Measurements from ENCODE around the gene RPS6KA1.
"Not testable (repeated sequence)": the region's sequence is repeated elsewhere in the genome, so short reads cannot be mapped to it uniquely, and the experiment has no call there.

RPS6KA1 gene

DNA sequence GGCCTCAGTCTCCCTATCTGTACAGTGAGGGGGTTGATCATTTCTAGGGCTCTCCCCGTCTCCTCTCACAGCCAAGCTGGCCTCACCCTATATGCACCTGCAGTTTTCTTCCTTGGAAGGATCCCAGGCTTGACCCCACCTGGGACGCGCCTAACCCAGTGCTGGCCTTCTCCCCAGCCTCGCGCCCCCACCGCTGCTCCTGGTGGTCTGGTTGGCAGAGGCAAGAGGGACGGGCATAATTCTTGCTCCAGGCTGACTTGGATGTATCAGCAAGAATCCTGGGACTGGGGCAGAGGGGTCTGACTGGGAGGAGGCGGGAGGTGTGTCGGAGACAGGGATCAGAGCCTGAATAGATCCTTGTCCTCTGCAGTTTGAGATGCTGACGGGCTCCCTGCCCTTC, 25.2 kb downstream of the RPS6KA1 start:
- DNase-seq (ENCODE audit: low read depth), result no peak

DNA sequence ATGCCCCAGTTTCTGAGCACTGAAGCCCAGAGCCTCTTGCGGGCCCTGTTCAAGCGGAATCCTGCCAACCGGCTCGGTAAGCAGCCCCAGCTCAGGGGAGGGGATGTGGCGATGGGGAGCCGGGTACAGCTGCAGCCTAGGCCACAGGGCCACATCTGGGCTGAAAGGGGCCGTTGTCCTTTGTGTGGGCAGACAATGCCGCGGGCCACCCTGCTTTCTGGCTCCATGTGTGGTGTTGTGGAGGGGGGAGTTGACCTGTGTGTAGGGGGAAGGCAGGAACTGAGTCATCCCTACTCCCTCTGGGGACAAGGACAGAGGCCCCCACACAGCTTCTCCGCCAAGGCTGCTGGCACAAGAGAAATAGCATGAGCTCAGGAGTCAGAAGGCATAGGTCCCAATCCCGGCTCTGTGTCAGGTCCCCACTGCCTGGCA, 26.0 kb downstream of the RPS6KA1 start:
- DNase-seq (ENCODE audit: low read depth), result no peak

DNA sequence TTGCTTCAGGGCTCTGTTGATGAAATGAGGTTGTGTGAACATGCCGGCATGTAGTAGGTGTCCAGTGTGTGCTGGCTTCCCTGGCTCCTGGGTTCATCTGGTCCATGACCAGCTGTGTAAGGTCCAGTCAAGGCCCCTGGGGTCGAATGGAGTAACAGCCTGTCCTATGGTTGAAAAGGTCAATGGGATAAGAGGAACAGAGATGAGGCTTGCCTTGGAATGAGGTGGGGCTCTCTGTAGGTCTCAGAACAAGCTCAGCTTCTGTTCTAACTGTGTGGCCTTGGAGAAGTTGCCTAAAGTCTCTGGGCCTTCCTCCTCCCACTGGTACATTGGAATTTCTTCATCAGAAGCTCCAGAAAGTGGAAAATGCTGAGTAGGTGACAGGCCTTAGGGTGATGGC, 26.6 kb downstream of the RPS6KA1 start:
- DNase-seq (ENCODE audit: low read depth), result no peak

DNA sequence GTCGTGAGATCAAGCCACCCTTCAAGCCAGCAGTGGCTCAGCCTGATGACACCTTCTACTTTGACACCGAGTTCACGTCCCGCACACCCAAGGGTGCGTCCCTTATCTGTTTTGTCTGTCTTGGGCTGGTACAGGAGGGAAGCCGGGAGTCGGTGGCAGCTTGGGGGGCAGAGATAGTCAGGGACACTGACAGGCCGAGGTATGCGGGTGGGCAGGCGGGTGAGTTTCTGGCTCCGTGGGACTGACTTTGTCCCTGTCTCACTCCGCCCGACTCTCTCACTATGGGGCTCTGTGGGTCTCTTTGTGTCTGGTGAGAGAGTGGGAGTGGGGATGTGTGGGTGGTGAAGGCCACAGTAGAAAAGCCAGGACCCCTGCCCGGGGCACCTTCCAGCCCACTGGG, 27.4 kb downstream of the RPS6KA1 start:
- no peak for DNase-seq (ENCODE audit: low read depth)

DNA sequence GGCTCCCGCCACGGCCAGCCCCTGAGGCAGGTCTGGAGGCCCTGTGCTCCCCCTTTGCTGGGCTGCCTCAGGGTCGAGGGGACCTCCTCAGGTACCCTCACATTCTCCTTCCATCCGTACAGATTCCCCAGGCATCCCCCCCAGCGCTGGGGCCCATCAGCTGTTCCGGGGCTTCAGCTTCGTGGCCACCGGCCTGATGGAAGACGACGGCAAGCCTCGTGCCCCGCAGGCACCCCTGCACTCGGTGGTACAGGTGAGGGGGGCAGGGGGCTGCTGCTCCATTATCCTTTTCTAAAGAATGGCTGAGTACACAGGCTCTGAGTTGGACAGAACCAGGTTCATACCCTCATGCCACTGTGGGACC, 29.1 kb downstream of the RPS6KA1 start:
- DNase-seq (ENCODE audit: low read depth), result no peak

DNA sequence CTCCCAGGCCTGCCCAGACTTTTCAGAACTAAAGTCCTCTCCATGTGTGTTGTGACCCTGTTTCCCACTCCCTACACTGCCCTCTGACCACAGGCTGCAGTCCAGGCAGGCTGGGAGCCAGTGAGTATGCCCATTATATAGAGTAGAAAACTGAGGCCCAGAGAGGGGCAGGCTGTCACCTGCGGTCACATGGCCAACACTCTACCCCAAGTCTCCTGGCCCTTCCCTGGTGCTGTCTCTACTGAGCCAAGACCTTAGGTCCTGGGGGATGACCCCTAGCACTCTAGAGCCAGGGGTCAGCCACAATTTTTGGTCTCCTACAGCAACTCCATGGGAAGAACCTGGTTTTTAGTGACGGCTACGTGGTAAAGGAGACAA, 30.8 kb downstream of the RPS6KA1 start:
- no peak for DNase-seq (ENCODE audit: low read depth)

DNA sequence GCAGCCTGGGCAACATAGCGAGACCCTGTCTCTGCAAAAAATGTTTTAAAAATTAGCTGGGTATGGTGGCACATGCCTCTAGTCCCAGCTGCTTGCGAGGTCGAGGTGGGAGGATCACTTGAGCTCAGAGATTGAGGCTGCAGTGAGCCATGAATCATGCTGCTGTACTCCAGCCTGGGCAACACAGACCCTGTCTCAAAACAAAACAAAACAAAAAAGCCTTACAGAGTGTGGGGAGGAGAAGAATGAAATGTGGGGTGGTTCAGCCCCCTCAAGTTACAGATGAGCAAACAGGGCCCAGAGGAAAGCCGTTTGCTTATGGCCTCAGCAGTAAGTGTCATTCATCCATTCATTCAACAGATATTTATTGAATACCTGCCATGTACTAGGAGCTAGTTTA, 40.7 kb downstream of the RPS6KA1 start:
- no peak for DNase-seq (ENCODE audit: low read depth)

DNA sequence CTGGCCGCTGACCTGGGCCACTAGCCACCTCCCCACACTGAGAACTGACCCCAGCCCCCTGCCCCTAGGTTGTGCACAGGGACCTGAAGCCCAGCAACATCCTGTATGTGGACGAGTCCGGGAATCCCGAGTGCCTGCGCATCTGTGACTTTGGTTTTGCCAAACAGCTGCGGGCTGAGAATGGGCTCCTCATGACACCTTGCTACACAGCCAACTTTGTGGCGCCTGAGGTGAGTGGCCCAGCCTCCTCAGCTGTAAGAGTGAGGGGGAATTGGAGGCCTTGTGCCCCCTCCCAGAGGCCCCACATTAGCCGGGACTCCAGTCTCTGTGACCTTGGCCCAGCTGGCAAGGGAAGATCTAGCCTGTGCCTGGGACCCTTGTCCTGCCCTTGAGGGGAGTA, 41.8 kb downstream of the RPS6KA1 start:
- no peak for DNase-seq (ENCODE audit: low read depth)

DNA sequence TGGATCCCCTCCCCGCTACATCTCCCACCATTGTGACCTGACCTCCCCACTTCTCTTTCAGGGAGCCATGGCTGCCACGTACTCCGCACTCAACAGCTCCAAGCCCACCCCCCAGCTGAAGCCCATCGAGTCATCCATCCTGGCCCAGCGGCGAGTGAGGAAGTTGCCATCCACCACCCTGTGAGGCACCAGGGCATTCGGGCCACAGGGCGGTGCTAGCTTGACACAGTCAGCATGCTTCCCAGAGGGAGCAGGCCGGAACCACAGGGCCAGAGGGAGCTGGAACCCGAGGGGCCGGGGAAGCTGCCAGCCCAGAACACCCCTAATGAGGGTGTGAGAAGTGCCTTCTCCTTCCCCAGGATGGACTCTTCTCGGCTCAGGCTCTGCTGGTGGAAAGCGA, 44.5 kb downstream of the RPS6KA1 start:
- DNase-seq (ENCODE audit: low read depth), result no peak

DNA sequence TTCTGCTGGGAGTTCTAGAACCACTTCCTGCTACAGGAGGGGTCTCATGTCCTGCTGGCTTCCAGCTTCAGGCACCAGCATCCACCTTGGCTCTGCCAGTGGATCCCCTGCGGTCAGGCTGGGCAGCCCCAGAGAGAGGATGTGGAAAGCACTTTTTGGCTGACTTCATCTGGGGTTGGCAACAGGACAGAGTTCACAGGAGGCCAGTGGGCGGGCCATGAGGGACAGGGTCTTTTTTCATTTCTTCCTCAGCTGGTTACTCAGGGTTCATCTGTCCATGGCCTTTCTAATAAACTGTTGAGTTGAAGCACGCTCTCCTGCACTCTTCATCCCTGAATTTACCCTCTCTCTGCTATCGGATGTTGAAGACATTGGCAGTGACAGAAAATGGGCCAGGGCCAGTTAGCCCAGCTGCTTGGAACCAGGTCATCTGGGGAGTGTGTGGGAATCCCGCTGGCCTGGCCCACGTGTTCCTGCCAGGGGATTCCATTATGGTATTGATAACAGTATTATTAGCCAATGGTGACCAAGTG, 45.2 kb downstream of the RPS6KA1 start:
- peak; percentile 13 for DNase-seq (ENCODE audit: low read depth)

DNA sequence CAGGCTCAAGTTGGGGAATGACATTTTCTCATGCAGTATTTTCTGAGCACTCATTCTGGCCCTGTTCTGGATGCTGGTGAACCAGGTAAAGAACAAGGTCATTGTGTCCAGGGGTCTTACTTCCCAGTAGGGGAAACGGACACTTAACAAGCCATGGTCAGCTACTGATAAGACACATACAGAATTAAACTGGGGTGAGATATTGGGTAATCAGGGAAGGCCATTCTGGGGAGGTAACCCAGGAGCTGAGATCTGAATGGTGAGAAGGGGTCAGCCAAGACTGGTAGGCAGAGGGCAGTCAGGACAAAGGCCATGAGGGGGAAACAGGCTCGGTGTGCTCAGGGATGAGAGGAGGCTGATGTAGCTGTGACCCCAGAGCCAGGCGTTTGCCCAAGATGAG, 45.8 kb downstream of the RPS6KA1 start:
- no peak for DNase-seq (ENCODE audit: low read depth)

DNA sequence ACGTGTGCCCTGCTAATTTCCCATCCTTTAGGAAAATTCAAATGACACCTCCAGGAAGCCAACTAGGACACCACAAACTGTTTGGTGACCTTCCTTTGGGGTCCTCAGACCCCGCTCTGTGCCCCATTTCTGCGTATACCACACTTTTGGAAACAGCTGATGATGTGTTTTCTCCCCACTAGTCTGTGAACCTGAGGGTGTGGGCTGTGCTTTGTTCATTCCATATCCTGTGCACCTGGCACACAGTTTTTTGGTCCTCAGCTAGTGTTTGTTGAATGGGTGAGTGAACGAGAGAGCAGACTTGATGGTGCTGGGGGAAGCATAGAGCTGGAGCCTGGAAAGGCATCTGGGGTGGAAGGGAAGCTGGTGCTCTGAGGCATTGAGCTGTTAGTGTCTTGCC, 48.6 kb downstream of the RPS6KA1 start:
- DNase-seq (ENCODE audit: low read depth), result no peak

DNA sequence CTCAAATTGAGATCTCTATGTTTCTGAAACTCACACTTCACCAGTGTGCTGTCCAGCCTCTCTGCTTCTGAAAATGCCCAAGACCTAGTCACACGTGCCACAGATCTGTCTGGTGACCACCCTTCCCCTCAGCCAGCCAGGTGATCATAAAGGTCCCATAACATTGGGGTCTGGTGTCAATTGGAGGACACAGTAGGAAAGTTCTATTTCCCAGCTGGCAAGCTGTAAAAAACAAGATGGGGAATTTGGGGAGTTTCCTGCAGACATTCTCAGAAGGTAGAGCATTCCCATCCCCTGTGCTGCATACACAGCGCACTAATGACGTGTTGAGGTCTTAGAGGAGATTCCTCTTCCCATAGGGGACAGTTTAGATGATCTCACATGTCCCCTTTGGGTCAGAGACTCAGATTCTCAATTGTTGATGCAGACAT, 50.1 kb downstream of the RPS6KA1 start:
- no peak for DNase-seq (ENCODE audit: low read depth)

DNA sequence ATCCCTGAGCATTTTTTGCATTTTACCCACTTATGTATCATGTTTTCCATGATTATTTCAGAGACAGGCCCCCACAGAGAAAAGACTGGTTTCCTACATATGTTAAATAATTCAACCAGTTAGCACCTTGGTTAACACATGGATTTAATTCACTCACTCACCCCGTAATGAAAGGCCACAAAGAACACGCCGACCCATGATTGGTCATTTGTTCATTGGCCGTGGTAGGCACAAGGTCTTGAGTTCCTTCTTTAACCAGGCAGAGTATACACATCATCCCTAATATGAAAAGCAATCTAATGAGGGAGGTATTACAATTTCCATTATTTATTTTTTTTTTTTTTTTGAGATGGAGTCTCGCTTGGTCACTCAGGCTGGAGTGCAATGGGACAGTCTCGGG, 50.6 kb downstream of the RPS6KA1 start:
- no peak for DNase-seq (ENCODE audit: low read depth)

DNA sequence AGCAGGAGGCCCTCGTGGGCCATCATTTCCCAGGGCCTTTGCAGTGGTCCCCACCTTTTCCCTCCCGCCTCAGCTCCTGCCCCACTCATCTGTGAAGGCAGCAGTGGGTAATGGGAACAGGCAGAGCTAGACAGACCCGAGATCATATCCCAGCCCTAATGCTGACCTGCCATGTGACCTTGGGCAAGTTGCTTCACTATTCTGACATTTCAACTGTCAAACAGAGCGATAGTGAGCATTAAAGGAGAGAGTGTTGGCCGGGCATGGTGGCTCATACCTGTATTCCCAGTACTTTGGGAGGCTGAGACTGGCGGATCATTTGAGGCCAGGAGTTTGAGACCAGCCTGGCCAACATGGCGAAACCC, 51.7 kb downstream of the RPS6KA1 start:
- no peak for DNase-seq (ENCODE audit: low read depth)

DNA sequence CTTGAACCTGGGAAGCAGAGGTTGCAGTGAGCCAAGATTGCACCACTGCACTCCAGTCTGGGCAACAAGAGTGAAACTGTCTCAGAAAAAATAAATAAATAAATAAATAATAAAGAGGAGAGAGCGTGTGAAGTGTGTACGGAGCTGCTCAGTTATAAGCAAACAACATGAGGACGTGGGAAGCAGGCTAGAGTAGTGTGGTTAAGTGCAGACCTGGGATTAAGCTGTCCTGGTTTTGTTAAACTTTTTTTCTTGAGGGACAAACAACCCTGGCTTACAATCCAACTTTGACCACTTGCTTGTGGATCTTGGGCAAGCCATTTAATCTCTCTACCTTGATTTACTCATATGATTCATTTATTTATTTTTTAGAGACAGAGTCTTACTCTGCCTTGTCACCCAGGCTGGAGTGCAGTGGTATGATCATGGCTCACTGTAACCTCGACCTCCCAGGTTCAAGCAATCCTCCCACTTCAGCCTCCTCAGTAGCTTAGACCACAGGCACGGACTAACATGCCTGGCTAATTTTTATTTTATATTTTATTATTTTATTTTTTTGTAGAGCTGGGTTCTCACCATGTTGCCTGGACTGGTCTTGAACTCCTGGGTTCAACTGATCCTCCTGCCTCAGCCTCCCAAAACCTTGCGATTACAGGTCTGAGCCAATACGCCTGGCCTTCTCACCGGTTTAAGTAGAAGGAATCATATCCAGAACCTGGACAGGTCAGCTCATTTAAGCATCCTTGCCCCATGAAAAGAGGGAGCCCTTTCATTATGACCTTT, 52.7 kb downstream of the RPS6KA1 start:
- no peak for DNase-seq (ENCODE audit: low read depth)

DNA sequence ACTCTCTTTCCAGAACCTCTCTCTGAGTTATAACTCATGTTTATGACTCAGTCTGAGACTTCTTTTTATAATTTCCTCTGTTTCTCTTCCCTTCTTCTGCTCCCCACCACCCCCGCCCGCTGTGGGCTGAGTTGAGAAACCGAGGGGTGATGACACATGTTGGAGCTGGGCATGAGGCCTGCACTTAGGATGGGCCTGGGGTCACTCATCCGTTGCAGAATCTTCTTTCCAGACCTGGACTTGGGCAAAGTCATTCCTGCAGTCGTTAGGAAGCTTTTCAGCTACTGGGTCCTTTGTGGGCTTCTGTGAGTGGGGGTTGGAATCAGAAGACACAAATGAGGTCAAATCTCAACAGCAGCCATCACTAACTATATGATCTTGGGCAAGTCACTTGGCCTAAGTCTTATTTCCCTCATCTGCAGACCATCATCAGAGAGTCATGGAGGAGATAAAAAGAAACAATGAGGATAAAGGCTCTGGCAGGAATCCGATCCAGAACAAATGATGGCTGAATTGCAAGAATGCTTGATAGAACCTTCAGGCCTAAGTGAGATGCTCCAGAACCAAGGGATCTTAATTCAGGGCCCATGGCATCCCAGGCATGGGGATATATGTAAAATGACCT, 53.4 kb downstream of the RPS6KA1 start:
- peak; percentile 28 for DNase-seq (ENCODE audit: low read depth)

DNA sequence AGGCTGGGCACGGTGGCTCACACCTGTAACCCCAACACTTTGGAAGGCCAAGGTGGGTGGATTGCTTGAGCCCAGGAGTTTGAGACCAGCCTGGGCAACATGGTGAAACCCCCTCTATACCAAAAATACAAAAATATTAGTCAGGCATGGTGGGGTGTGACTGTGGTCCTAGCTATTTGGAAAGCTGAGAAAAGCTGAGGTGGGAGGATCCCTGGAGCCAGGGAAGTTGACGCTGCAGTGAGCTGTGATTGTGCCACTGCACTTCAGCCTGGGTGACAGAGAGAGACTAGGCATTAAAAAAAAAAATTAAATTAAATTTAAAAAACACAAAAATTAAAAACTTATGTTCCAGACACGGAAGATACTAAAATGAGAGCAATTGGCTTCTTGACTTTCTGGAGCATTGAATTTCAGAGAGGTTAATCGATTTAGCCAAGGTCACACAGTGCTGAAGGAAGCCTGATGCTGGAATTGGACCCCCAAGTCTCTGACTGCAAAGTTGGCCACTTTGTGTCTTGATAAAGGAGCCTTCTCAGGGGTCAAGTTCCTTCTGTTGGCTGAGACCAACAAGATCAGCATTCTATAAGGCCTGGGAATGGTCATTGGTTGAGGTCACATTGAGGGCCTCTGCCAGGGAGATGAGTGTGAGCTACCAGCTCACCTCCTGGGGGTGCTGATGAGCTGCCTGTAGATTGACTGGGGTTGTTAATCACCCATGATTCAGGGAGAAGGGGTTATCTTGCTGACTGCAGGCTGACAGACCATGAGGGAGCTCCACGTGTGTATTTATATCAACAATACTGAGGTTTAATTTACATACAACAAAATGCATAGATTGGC, 54.3 kb downstream of the RPS6KA1 start:
- DNase-seq (ENCODE audit: low read depth), result no peak

DNA sequence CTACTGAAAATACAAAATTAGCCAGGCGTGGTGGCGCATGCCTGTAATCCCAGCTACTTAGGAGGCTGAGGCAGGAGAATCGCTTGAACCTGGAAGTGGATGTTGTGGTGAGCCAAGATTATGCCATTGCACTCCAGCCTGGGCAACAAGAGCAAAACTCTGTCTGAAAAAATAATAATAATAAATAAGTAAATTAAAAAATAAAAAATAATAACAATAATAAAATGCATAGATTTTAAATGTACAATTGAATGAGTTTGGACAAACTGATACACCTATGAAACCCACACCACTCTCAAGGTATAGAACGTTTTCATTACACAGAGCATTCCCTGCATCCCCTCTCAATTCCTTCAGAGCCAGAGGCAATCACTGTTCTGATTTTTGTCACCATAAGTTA, 55.0 kb downstream of the RPS6KA1 start:
- DNase-seq (ENCODE audit: low read depth), result not testable (repeated sequence)

DNA sequence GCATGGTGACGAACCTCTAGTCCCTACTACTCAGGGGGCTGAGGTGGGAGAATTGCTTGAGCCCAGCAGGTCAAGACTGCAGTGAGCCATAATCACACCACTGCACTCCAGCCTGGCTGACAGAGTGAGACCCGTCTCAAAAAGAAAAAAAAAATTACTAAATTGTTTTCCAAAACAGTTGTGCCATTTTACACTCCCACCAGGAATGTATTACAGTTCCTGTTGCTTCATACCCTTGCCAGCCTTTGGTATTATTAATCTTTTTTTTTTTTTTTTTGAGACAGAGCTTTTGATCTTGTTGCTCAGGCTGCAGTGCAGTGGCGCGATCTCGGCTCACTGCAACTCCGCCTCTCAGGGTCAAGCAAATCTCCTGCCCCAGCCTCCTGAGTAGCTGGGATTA, 55.9 kb downstream of the RPS6KA1 start:
- DNase-seq (ENCODE audit: low read depth), result no peak

DNA sequence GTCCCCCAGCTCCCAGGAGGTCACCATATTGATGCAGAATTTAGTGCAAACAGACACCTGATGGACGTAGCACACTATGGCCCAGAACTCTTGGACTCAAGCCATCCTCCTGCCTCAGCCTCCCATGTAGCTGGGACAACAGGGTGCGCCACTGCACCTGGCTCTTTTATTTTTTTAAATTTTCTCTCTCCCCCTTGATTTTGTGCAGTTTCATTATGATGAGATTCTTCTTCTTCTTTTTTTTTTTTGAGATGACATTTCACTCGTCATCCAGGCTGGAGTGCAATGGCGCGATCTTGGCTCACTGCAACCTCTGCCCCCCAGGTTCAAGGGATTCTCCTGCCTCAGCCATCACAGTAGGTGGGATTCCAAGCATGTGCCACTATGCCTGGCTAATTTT, 63.8 kb downstream of the RPS6KA1 start:
- DNase-seq (ENCODE audit: low read depth), result no peak

DNA sequence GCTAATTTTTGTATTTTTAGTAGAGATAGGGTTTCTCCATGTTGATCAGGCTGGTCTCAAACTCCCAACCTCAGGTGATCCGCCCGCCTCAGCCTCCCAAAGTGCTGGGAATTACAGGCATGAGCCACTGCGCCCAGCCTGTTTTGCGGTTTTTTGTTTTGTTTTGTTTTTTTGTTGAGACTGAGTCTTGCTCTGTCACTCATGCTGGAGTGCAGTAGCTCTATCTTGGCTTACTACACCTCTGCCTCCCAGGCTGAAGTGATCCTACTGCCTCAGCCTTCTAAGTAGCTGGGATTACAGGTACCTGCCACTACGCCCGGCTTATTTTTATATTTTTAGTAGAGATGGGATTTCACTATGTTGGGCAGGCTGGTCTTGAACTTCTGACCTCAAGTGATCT, 65.0 kb downstream of the RPS6KA1 start:
- DNase-seq (ENCODE audit: low read depth), result not testable (repeated sequence)

DNA sequence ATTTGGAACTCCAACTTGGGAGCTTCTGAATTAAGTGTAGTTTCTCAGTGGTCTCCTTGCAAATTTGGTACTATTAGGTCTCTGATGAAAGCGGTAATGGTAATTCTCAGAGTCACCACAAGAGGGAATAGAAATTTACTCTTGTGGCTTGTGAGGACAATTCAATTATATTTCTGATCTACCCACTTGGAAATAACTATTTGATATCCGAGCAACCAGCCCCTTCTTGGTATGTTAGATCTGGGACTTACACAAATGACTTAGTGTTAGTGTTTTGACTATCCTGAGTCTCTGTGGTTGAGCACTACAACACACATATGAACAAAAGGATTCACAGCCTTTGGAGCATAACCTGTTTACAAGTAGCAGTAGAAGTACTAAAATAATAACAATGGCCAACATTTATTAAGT, 68.1 kb downstream of the RPS6KA1 start:
- no peak for DNase-seq (ENCODE audit: low read depth)

Measured in fibroblast of the conjunctiva (primary cell).